ENCODE measurements around the gene TRAT1. TPM values are rescaled to one million over a fixed set of nuclear protein-coding genes. Genes with fewer than 3 reads are reported as not detected.

Gene TRAT1, protein sequence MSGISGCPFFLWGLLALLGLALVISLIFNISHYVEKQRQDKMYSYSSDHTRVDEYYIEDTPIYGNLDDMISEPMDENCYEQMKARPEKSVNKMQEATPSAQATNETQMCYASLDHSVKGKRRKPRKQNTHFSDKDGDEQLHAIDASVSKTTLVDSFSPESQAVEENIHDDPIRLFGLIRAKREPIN
- total RNA-seq = under 1 TPM in 1 of 2 donors, not detected in 1; 0.90 TPM

DNA sequence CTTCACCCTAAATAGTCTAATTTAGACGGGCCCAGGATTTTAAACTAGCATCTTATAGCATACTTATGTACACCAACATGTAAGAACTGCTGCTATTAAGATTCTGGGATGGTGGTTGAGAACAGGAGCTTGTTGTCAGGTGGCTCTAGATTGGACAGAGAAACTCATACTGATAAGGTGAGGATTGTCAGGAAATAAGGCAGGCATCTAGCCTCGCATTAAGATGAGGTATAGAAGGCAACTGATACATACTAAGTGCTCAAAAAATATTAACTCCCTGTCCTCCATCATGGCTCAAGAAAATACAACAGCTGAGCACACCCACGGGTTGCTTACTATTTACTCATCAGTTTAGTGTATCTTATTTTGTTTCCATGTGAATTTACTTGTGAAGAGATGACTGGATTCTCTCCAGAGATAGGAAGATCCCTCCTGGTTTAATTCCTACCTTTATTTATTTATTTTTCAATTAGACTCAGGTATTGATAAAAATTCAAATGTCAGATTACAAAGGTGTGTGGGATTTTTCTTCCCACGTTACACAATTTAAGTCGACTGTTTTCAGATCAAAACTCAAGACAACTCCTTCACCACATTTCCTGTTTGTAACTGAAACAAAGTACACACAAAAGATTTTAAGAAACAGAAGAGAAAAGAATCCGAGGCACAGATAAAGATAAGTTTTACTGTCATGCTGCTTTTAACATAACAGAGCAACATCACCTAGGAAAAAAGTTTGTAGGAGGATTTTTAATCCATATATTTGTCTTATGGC is at the start of gene TRAT1:
Gene TRAT1, plus strand, starts transcription at position 664 of the 775 bp plus-strand sequence. CDS start 142 bp downstream, outside the sequence.
- no peaks in the 10 kb centered on the region for H3K27me3 ChIP-seq
- no peaks in the 10 kb centered on the region for H3K4me1 ChIP-seq
- TF ChIP-seq, protein P1, sequence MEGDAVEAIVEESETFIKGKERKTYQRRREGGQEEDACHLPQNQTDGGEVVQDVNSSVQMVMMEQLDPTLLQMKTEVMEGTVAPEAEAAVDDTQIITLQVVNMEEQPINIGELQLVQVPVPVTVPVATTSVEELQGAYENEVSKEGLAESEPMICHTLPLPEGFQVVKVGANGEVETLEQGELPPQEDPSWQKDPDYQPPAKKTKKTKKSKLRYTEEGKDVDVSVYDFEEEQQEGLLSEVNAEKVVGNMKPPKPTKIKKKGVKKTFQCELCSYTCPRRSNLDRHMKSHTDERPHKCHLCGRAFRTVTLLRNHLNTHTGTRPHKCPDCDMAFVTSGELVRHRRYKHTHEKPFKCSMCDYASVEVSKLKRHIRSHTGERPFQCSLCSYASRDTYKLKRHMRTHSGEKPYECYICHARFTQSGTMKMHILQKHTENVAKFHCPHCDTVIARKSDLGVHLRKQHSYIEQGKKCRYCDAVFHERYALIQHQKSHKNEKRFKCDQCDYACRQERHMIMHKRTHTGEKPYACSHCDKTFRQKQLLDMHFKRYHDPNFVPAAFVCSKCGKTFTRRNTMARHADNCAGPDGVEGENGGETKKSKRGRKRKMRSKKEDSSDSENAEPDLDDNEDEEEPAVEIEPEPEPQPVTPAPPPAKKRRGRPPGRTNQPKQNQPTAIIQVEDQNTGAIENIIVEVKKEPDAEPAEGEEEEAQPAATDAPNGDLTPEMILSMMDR (IDR thresholded peaks at IDR 0.05) = no peak
- DNase-seq (ENCODE audit: low spot score) = no peak
- no peaks in the 10 kb centered on the region for H3K36me3 ChIP-seq
- no peak within 1 kb of the TSS for H3K4me3 ChIP-seq
- H3K27ac ChIP-seq = no peak within 1 kb of the TSS
- no peaks in the 10 kb centered on the region for H3K9me3 ChIP-seq

DNA sequence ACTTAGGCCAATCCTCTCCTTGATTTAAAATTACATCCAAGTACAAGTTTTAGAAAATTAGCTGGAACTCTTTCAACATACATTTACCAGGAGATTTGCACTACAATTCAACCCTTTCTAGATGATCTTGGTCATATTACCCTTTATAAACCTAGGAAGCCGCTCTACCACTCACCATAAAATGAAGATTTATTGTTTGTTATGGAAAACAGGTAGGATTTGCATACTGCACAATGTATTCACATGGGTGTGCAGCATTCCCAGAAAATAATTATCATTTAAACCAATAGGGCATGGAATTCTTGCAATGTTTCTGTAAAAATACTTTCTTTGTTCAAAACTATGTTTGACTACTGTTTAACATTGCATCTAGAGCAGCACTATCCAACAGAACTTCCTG is 46.9 kb upstream of the TRAT1 start:
- Histone ChIP-seq H3K36me3 (no peaks in the 10 kb centered on the region), H3K27me3 (no peaks in the 10 kb centered on the region), H3K27ac (no peak overlapping the region), H3K4me3 (no peak overlapping the region), H3K9me3 (no peaks in the 10 kb centered on the region), H3K4me1 (no peaks in the 10 kb centered on the region)
- no peak for DNase-seq (ENCODE audit: low spot score)
- TF ChIP-seq, protein P1 (IDR thresholded peaks at IDR 0.05) = no peak

DNA sequence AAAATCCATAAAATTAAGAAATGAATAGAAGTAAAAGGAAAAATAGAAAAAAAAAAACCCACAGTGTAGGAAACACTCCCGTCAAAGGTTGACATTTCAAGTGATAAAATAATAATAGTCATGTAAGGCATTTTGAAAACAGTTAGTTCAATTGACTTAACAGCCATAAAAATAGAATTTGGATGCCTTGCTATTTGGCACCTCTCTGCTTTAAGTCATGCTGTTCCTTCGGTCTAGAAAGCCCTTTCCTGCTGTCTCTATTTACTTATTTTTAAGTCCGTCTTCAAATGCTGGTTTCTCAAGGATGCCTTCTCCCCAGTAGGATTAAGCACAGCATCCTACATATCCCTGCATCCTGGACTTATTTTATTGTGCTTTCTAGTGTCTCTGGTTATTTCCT is 43.1 kb upstream of the TRAT1 start:
- TF ChIP-seq, protein P1 (IDR thresholded peaks at IDR 0.05) = no peak
- H3K36me3 ChIP-seq = no peaks in the 10 kb centered on the region
- DNase-seq (ENCODE audit: low spot score) = no peak
- no peaks in the 10 kb centered on the region for H3K27me3 ChIP-seq
- H3K4me1 ChIP-seq = no peaks in the 10 kb centered on the region
- no peaks in the 10 kb centered on the region for H3K9me3 ChIP-seq
- H3K27ac ChIP-seq = no peak overlapping the region
- H3K4me3 ChIP-seq = no peak overlapping the region

DNA sequence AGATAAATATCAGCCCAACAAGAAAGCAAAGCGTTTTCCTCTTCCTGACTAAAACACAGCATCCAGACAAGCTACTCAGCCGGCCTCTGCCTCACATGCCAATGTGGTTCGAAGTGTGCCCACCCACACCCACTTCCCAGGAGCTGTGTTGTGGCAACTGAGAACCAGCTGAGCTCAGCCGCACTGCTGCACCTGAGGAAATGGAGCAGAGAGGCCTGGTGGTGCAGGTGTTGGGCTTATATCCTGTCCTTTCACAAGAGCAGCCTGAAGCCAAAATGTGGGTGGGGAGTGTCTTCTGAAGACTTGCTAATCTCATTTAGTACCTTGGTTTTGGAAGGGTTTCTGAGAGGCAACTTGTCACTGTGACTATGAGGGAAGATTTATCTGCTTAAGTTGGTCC is 42.4 kb upstream of the TRAT1 start:
- no peaks in the 10 kb centered on the region for H3K4me1 ChIP-seq
- DNase-seq (ENCODE audit: low spot score) = no peak
- no peaks in the 10 kb centered on the region for H3K27me3 ChIP-seq
- H3K36me3 ChIP-seq = no peaks in the 10 kb centered on the region
- no peak overlapping the region for H3K4me3 ChIP-seq
- H3K27ac ChIP-seq = no peak overlapping the region
- H3K9me3 ChIP-seq = no peaks in the 10 kb centered on the region
- TF ChIP-seq, protein P1 (IDR thresholded peaks at IDR 0.05) = no peak

DNA sequence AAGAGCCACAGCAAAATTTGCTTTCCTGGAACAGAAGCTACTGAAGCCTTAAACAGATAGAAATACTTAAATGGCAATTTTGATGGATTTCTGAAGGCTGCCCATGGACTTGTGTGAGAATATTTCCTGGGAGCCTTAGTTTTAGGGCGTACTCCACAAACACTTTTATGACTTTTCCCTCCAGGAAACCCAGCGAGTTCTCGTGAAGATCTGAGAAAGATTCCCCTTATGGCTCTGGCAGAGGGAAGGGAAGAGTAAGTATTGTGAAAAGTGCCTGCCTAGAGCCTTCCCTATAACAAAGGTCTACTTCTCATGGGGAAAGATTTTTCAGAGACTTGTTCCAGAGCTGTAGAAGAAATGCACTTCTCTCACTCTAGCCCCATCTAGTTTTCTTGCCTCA is 31.1 kb upstream of the TRAT1 start:
- Histone ChIP-seq H3K27ac (no peak overlapping the region), H3K9me3 (peaks cover 0 to 9% of the 10 kb centered on the region in 2 donors), H3K4me3 (no peak overlapping the region), H3K4me1 (no peaks in the 10 kb centered on the region), H3K36me3 (no peaks in the 10 kb centered on the region), H3K27me3 (no peaks in the 10 kb centered on the region)
- TF ChIP-seq, protein P1 (IDR thresholded peaks at IDR 0.05) = no peak
- DNase-seq (ENCODE audit: low spot score) = no peak
